Esophagus muscularis mucosa (tissue), 4 donors: ENCODE data around the gene TEDC1. TPM values are rescaled to one million over a fixed set of nuclear protein-coding genes. Genes with fewer than 3 reads are reported as not detected.

Source experiments
- DNase-seq: peaks from one replicate; pipeline ENCODE4 v3.0.0-alpha.2; 2017; ENCODE audit errors: extremely low spot score
- H3K27ac ChIP-seq, 4 donors: fragments of 200-600 bp; sonication (generic); replicated peaks in 1 of 4; 1 replicate in 3 of 4; 2 replicates in 1 of 4; pipeline ENCODE4 v1.5.1; 2016 to 2019; ENCODE audit warnings: mild to moderate bottlenecking in 1 of 4
- H3K27me3 ChIP-seq, 4 donors: fragments of 200-600 bp; sonication (generic); one replicate each; pipeline versions ENCODE4 v1.5.1 to v1.6.0; 2016 to 2019
- H3K36me3 ChIP-seq, 4 donors: fragments of 200-600 bp; sonication (generic); one replicate each; pipeline ENCODE4 v1.5.1; 2016 to 2019
- H3K4me1 ChIP-seq, 4 donors: fragments of 200-600 bp; sonication (generic); one replicate each; pipeline ENCODE4 v1.5.1; 2016 to 2019
- H3K4me3 ChIP-seq, 4 donors: fragments of 200-600 bp; sonication (generic); 1 replicate in 2 of 4; 2 replicates in 2 of 4; pipeline ENCODE4 v1.5.1; 2016 to 2019; ENCODE audit warnings: mild to moderate bottlenecking in 4 of 4, moderate library complexity in 1 of 4
- H3K9me3 ChIP-seq, 4 donors: fragments of 200-600 bp; sonication (generic); 1 replicate in 3 of 4; 2 replicates in 1 of 4; pipeline ENCODE4 v1.5.1; 2016 to 2019
- CTCF ChIP-seq, 3 experiments: fragments of 200-600 bp in 2 of 3; fragments of 450-650 bp in 1 of 3; sonication (generic) in 2 of 3; IDR thresholded peaks; one replicate each; pipeline ENCODE4 v1.5.1; 2017 to 2019; ENCODE audit warnings: antibody characterized with exemption in 3 of 3, mild to moderate bottlenecking in 2 of 3, moderate library complexity in 1 of 3
- EP300 ChIP-seq: sonication (generic); formaldehyde crosslinking; IDR thresholded peaks from one replicate; pipeline ENCODE4 v1.6.1; 2017; ENCODE audit warnings: antibody characterized with exemption
- POLR2A ChIP-seq: fragments of 450-650 bp; IDR thresholded peaks from one replicate; pipeline ENCODE4 v1.6.1; 2017; ENCODE audit warnings: antibody characterized with exemption, moderate library complexity, mild to moderate bottlenecking, low read depth
- POLR2AphosphoS5 ChIP-seq, 2 donors: sonication (generic); formaldehyde crosslinking; IDR thresholded peaks; one replicate each; pipeline ENCODE4 v1.6.1; 2017; ENCODE audit warnings: antibody characterized with exemption in 2 of 2
- WGBS: methylation state at CpG from one replicate; pipeline ENCODE4 v1.1.5; 2018; 5-methylcytosine and 5-hydroxymethylcytosine counted together
- intact Hi-C: fragments of 100-400 bp; cut with DNase I; formaldehyde crosslinking; loops from one replicate; pipeline ENCODE4 v1.15.1; 2023
- total RNA-seq, 4 donors: library from RNA; depleted of rRNA; stranded (reverse); fragments of >200 nt; gene quantifications; one replicate each; pipeline versions ENCODE4 v1.1.0 to v1.2.1, GENCODE V29; 2016

The TEDC1 gene
- total RNA-seq, 4 donors from 2014 or later: 3.8 to 6.6 (median 4.7) TPM

GRCh38 chr14:105472486-105472991, 18.5 kb upstream of the TEDC1 start:
- WGBS: 20% methylated on average over 2 of the region's 12 CpGs
- Histone ChIP-seq H3K4me3 (peak overlapping the region in 1 of 4 donors; percentile 10), H3K36me3 (peaks cover 0 to 32% (median 18%) of the 10 kb centered on the region in 4 donors), H3K27me3 (no peaks in the 10 kb centered on the region), H3K9me3 (no peaks in the 10 kb centered on the region), H3K4me1 (peaks cover 77 to 96% (median 94%) of the 10 kb centered on the region in 4 donors), H3K27ac (peak overlapping the region; percentile 84 to 99 (median 94))
- intact Hi-C loops: no loop called here
- DNase-seq: no peak
- TF ChIP-seq CTCF (IDR thresholded peaks at IDR 0.05) (peak in 1 of 3 experiments; percentile 21), POLR2AphosphoS5 (IDR thresholded peaks at IDR 0.05) (peak in 1 of 2 donors; percentile 5), POLR2A (no peak), EP300 (no peak)

GRCh38 chr14:105473033-105473676, 17.9 kb upstream of the TEDC1 start:
- TF ChIP-seq EP300: no peak
- no peak for TF ChIP-seq POLR2A
- no peak for TF ChIP-seq CTCF (IDR thresholded peaks at IDR 0.05)
- no peak for TF ChIP-seq POLR2AphosphoS5 (IDR thresholded peaks at IDR 0.05)
- WGBS: no CpG with 5 or more reads among the region's 7 CpGs
- Histone ChIP-seq H3K4me3 (peak overlapping the region; percentile 94 to 99 (median 98)), H3K9me3 (no peaks in the 10 kb centered on the region), H3K4me1 (peaks cover 75 to 94% (median 92%) of the 10 kb centered on the region in 4 donors), H3K36me3 (peaks cover 0 to 27% (median 17%) of the 10 kb centered on the region in 4 donors), H3K27me3 (no peaks in the 10 kb centered on the region), H3K27ac (peak overlapping the region; percentile 84 to 99 (median 94))
- intact Hi-C loops: no loop called here
- no peak for DNase-seq

- Histone ChIP-seq H3K9me3 (no peaks in the 10 kb centered on the region), H3K4me1 (peaks cover 75 to 94% (median 92%) of the 10 kb centered on the region in 4 donors), H3K4me3 (peak overlapping the region; percentile 94 to 99 (median 98)), H3K27ac (peak overlapping the region; percentile 84 to 99 (median 94)), H3K27me3 (no peaks in the 10 kb centered on the region), H3K36me3 (peaks cover 0 to 29% (median 22%) of the 10 kb centered on the region in 4 donors)
- intact Hi-C loops: no loop called here
- peak; percentile 95 for DNase-seq
- 0% methylated on average over 15 of the region's 60 CpGs for WGBS
- TF ChIP-seq CTCF (IDR thresholded peaks at IDR 0.05) (no peak), POLR2A (no peak), POLR2AphosphoS5 (IDR thresholded peaks at IDR 0.05) (peak; percentile 35 to 58)
These were observed 17.2 kb upstream of the TEDC1 start for GRCh38 chr14:105473677-105474482.

- WGBS: no CpG with 5 or more reads among the region's 118 CpGs
- intact Hi-C loops: no loop called here
- H3K4me1 ChIP-seq: peaks cover 68 to 94% (median 92%) of the 10 kb centered on the region in 4 donors
- peaks cover 3 to 31% (median 28%) of the 10 kb centered on the region in 4 donors for H3K36me3 ChIP-seq
- no peak for DNase-seq
- no peak for TF ChIP-seq CTCF (IDR thresholded peaks at IDR 0.05)
- TF ChIP-seq POLR2AphosphoS5 (IDR thresholded peaks at IDR 0.05): peak; percentile 28 to 77
- H3K4me3 ChIP-seq: peak within 1 kb of the TSS; percentile 94 to 99 (median 98)
- peaks cover 0 to 3% (median 0%) of the 10 kb centered on the region in 4 donors for H3K27me3 ChIP-seq
- H3K27ac ChIP-seq: peak within 1 kb of the TSS; percentile 92 to 99 (median 94)
- H3K9me3 ChIP-seq: no peaks in the 10 kb centered on the region
These were observed 16.4 kb upstream of the TEDC1 start, which contains the start of gene CRIP2 for GRCh38 chr14:105474483-105475268. Gene CRIP2 (plus strand): TSS chr14:105474821. CDS start chr14:105474863, 42 bp downstream.
